IMR-90 (cell line): ENCODE results near the gene RSRC2.
A peak's percentile ranks its signal among the peaks of the same experiment; 100 is the strongest.

ENCODE experiments used
- BHLHE40 ChIP-seq: fragments of 150-350 bp; IDR thresholded peaks from 2 replicates; pipeline ENCODE4 v1.6.1; 2016; ENCODE audit warnings: mild to moderate bottlenecking, low read depth, low read length
- CEBPB ChIP-seq: IDR thresholded peaks from 2 replicates; pipeline ENCODE4 v1.6.1; 2012; ENCODE audit warnings: low read depth, low read length, improper control_type of control experiment
- CTCF ChIP-seq: conservative IDR thresholded peaks from 2 replicates; pipeline ENCODE4 v1.5.1; 2012; ENCODE audit warnings: mild to moderate bottlenecking, low read depth, low read length, improper control_type of control experiment
- FOS ChIP-seq: fragments of 150-350 bp; IDR thresholded peaks from 2 replicates; pipeline ENCODE4 v1.6.1; 2016; ENCODE audit warnings: low read depth, low read length
- MAFK ChIP-seq: IDR thresholded peaks from 2 replicates; pipeline ENCODE4 v1.6.1; 2012; ENCODE audit warnings: low read depth, low read length, improper control_type of control experiment
- MAZ ChIP-seq: IDR thresholded peaks from 2 replicates; pipeline ENCODE4 v1.6.1; 2012; ENCODE audit warnings: low read depth, mild to moderate bottlenecking, low read length, improper control_type of control experiment, moderate library complexity, borderline replicate concordance
- MXI1 ChIP-seq: IDR thresholded peaks from 2 replicates; pipeline ENCODE4 v1.6.1; 2012; ENCODE audit warnings: low read depth, mild to moderate bottlenecking, low read length, moderate library complexity, borderline replicate concordance
- NFE2L2 ChIP-seq: fragments of 150-350 bp; IDR thresholded peaks from 2 replicates; pipeline ENCODE4 v1.6.1; 2016; ENCODE audit warnings: low read depth, mild to moderate bottlenecking, low read length
- POLR2A ChIP-seq: IDR thresholded peaks from 2 replicates; pipeline ENCODE4 v1.6.1; 2012; ENCODE audit warnings: mild to moderate bottlenecking, low read depth, low read length
- RAD21 ChIP-seq: IDR thresholded peaks from 2 replicates; pipeline ENCODE4 v1.6.1; 2012; ENCODE audit warnings: low read length, improper control_type of control experiment
- RCOR1 ChIP-seq: IDR thresholded peaks from 2 replicates; pipeline ENCODE4 v1.6.1; 2012; ENCODE audit warnings: mild to moderate bottlenecking, low read length, improper control_type of control experiment; ENCODE audit not compliant: insufficient replicate concordance
- RFX5 ChIP-seq: IDR thresholded peaks from 2 replicates; pipeline ENCODE4 v1.8.0; 2012; ENCODE audit warnings: low read depth, mild to moderate bottlenecking, low read length, moderate library complexity
- SMC3 ChIP-seq: fragments of 150-350 bp; IDR thresholded peaks from 2 replicates; pipeline ENCODE4 v1.6.1; 2016; ENCODE audit warnings: low read depth, mild to moderate bottlenecking, antibody characterized with exemption, low read length, moderate library complexity
- USF2 ChIP-seq: fragments of 150-350 bp; IDR thresholded peaks from 2 replicates; pipeline ENCODE4 v1.6.1; 2017; ENCODE audit warnings: mild to moderate bottlenecking, antibody characterized with exemption, low read length, low read depth

GRCh38 chr12:122500685-122501488 is 25.8 kb downstream of the RSRC2 start, which contains the start of gene ZCCHC8:
- TF ChIP-seq POLR2A, result peak; percentile 94
- no peak for TF ChIP-seq RAD21
- no peak for TF ChIP-seq CTCF
- TF ChIP-seq CEBPB, result peak; percentile 51; the same call in 1 of the 2 replicates
- no peak for TF ChIP-seq MAFK
- no peak for TF ChIP-seq FOS
- TF ChIP-seq BHLHE40, result no peak
- TF ChIP-seq SMC3, result no peak
- TF ChIP-seq MAZ, result peak; percentile 76; the same call in 1 of the 2 replicates
- no peak for TF ChIP-seq USF2
- TF ChIP-seq MXI1, result peak; percentile 76
- TF ChIP-seq RCOR1, result peak; percentile 15
- no peak for TF ChIP-seq RFX5
- no peak for TF ChIP-seq NFE2L2
